IMR-90 (cell line): Measurements from ENCODE around the gene COLEC11. TPM values are rescaled to one million over a fixed set of nuclear protein-coding genes. Genes with fewer than 3 reads are reported as not detected.

Experiments used
- ATAC-seq: fragments of 200-7000 bp; cut with Tn5 transposase; 2 replicates; pipeline ENCODE4 v1.9.1; 2020; ENCODE audit warnings: low read depth, mild to moderate bottlenecking, moderate library complexity
- BruUV-seq: library from RNA; stranded (reverse); fragments of 400-500 nt; replicated peaks from 2 replicates; lab custom pipeline; 2021; lab: Mats Ljungman, UMichigan
- CTCF ChIA-PET: fragments of 300-600 bp; formaldehyde crosslinking; extraction: SDS; loops from one replicate; lab custom pipeline; 2021; ENCODE audit warnings: antibody characterized with exemption; lab: Yijun Ruan, JAX
- POLR2A ChIA-PET: fragments of 300-600 bp; sonication (Branson Sonifier 250); formaldehyde crosslinking; loops from one replicate; lab custom pipeline; 2022; ENCODE audit warnings: antibody characterized with exemption; ENCODE audit not compliant: unreplicated experiment; lab: Charles Lee
- DNase-seq: peaks from one replicate; pipeline ENCODE4 v3.0.0; 2013
- H2AFZ ChIP-seq: replicated peaks from 2 replicates; pipeline ENCODE3; 2013; ENCODE audit warnings: low read length, mild to moderate bottlenecking; ENCODE audit not compliant: poor library complexity
- H2AK5ac ChIP-seq: 2 replicates; pipeline ENCODE4 v1.6.1; 2013; ENCODE audit warnings: low read depth, low read length, inconsistent platforms
- H2AK9ac ChIP-seq: replicated peaks from 2 replicates; pipeline ENCODE3; 2013; ENCODE audit warnings: mild to moderate bottlenecking, low read depth, low read length, moderate library complexity; ENCODE audit not compliant: poor library complexity
- H2BK120ac ChIP-seq: 2 replicates; pipeline ENCODE4 v1.6.1; 2013; ENCODE audit warnings: low read depth, low read length, inconsistent platforms
- H2BK15ac ChIP-seq: 3 replicates; pipeline ENCODE4 v1.6.1; 2013; ENCODE audit warnings: low read depth, low read length, inconsistent platforms
- H2BK20ac ChIP-seq: 2 replicates; pipeline ENCODE4 v1.6.1; 2013; ENCODE audit warnings: low read depth, mild to moderate bottlenecking, inconsistent platforms, low read length, moderate library complexity
- H2BK5ac ChIP-seq: 2 replicates; pipeline ENCODE4 v1.6.1; 2013; ENCODE audit warnings: mild to moderate bottlenecking, low read depth, low read length, inconsistent platforms; ENCODE audit not compliant: poor library complexity, severe bottlenecking
- H3K14ac ChIP-seq: replicated peaks from 2 replicates; pipeline ENCODE4 v1.6.1; 2013; ENCODE audit warnings: low read depth, low read length, inconsistent platforms
- H3K18ac ChIP-seq: 2 replicates; pipeline ENCODE4 v1.6.1; 2013; ENCODE audit warnings: low read depth, low read length, control low read depth
- H3K23ac ChIP-seq: 2 replicates; pipeline ENCODE4 v1.6.1; 2013; ENCODE audit warnings: low read depth, low read length, inconsistent platforms
- H3K27ac ChIP-seq: 2 replicates; pipeline ENCODE4 v1.5.1; 2013; ENCODE audit warnings: mild to moderate bottlenecking, control low read depth, low read length; ENCODE audit not compliant: insufficient read depth
- H3K27me3 ChIP-seq: 2 replicates; pipeline ENCODE4 v1.6.1; 2013; ENCODE audit warnings: low read length; ENCODE audit not compliant: control insufficient read depth, insufficient read depth
- H3K36me3 ChIP-seq: 2 replicates; pipeline ENCODE4 v1.6.1; 2013; ENCODE audit warnings: low read length, mixed read lengths; ENCODE audit not compliant: control insufficient read depth, insufficient read depth
- H3K4ac ChIP-seq: 2 replicates; pipeline ENCODE4 v1.6.1; 2013; ENCODE audit warnings: low read depth, low read length, inconsistent platforms
- H3K4me1 ChIP-seq: 2 replicates; pipeline ENCODE4 v1.6.1; 2013; ENCODE audit warnings: low read length, mixed read lengths; ENCODE audit not compliant: control insufficient read depth, insufficient read depth
- H3K4me2 ChIP-seq: 2 replicates; pipeline ENCODE4 v1.6.1; 2013; ENCODE audit warnings: low read depth, mild to moderate bottlenecking, control low read depth, low read length, moderate library complexity
- H3K4me3 ChIP-seq: 2 replicates; pipeline ENCODE4 v1.5.1; 2013; ENCODE audit warnings: low read depth, mild to moderate bottlenecking, control low read depth, low read length, moderate library complexity; ENCODE audit not compliant: insufficient read depth
- H3K56ac ChIP-seq: 2 replicates; pipeline ENCODE4 v1.6.1; 2013; ENCODE audit warnings: low read length, inconsistent platforms; ENCODE audit not compliant: insufficient read depth; ENCODE audit errors: extremely low read depth
- H3K79me1 ChIP-seq, 2 experiments: 2 replicates each; pipeline ENCODE4 v1.6.1; 2013; ENCODE audit warnings: low read length in 2 of 2, inconsistent platforms in 1 of 2, low read depth in 1 of 2
- H3K9ac ChIP-seq: 2 replicates; pipeline ENCODE4 v1.6.1; 2013; ENCODE audit warnings: low read depth, low read length, control low read depth
- H3K9me1 ChIP-seq: 2 replicates; pipeline ENCODE4 v1.6.1; 2013; ENCODE audit warnings: low read length, inconsistent platforms; ENCODE audit not compliant: insufficient read depth
- H3K9me3 ChIP-seq: 2 replicates; pipeline ENCODE4 v1.6.1; 2013; ENCODE audit warnings: low read length; ENCODE audit not compliant: control insufficient read depth, insufficient read depth
- H4K20me1 ChIP-seq: 2 replicates; pipeline ENCODE4 v1.6.1; 2013; ENCODE audit warnings: low read length, inconsistent platforms; ENCODE audit not compliant: insufficient read depth
- H4K5ac ChIP-seq: 2 replicates; pipeline ENCODE4 v1.6.1; 2013; ENCODE audit warnings: mild to moderate bottlenecking, low read depth, low read length, control low read depth
- H4K8ac ChIP-seq, 2 experiments: 2 replicates each; pipeline ENCODE4 v1.6.1; 2013; ENCODE audit warnings: low read depth in 2 of 2, low read length in 2 of 2, control low read depth in 1 of 2, inconsistent platforms in 1 of 2
- H4K91ac ChIP-seq: 2 replicates; pipeline ENCODE4 v1.6.1; 2013; ENCODE audit warnings: low read depth, low read length, inconsistent platforms; ENCODE audit not compliant: insufficient read depth
- BHLHE40 ChIP-seq: fragments of 150-350 bp; IDR thresholded peaks from 2 replicates; pipeline ENCODE4 v1.6.1; 2016; ENCODE audit warnings: mild to moderate bottlenecking, low read depth, low read length
- CEBPB ChIP-seq: IDR thresholded peaks from 2 replicates; pipeline ENCODE4 v1.6.1; 2012; ENCODE audit warnings: low read depth, low read length, improper control_type of control experiment
- CHD1 ChIP-seq: IDR thresholded peaks from 2 replicates; pipeline ENCODE4 v1.6.1; 2012; ENCODE audit warnings: low read depth, low read length, improper control_type of control experiment
- CTCF ChIP-seq: conservative IDR thresholded peaks from 2 replicates; pipeline ENCODE4 v1.5.1; 2012; ENCODE audit warnings: mild to moderate bottlenecking, low read depth, low read length, improper control_type of control experiment
- ELK1 ChIP-seq: fragments of 150-350 bp; IDR thresholded peaks from 2 replicates; pipeline ENCODE4 v1.6.1; 2016; ENCODE audit warnings: low read depth, mild to moderate bottlenecking, low read length, moderate library complexity, borderline replicate concordance
- FOS ChIP-seq: fragments of 150-350 bp; IDR thresholded peaks from 2 replicates; pipeline ENCODE4 v1.6.1; 2016; ENCODE audit warnings: low read depth, low read length
- MAFK ChIP-seq: IDR thresholded peaks from 2 replicates; pipeline ENCODE4 v1.6.1; 2012; ENCODE audit warnings: low read depth, low read length, improper control_type of control experiment
- MAZ ChIP-seq: IDR thresholded peaks from 2 replicates; pipeline ENCODE4 v1.6.1; 2012; ENCODE audit warnings: low read depth, mild to moderate bottlenecking, low read length, improper control_type of control experiment, moderate library complexity, borderline replicate concordance
- MXI1 ChIP-seq: IDR thresholded peaks from 2 replicates; pipeline ENCODE4 v1.6.1; 2012; ENCODE audit warnings: low read depth, mild to moderate bottlenecking, low read length, moderate library complexity, borderline replicate concordance
- NFE2L2 ChIP-seq: fragments of 150-350 bp; IDR thresholded peaks from 2 replicates; pipeline ENCODE4 v1.6.1; 2016; ENCODE audit warnings: low read depth, mild to moderate bottlenecking, low read length
- POLR2A ChIP-seq: IDR thresholded peaks from 2 replicates; pipeline ENCODE4 v1.6.1; 2012; ENCODE audit warnings: mild to moderate bottlenecking, low read depth, low read length
- RAD21 ChIP-seq: IDR thresholded peaks from 2 replicates; pipeline ENCODE4 v1.6.1; 2012; ENCODE audit warnings: low read length, improper control_type of control experiment
- RCOR1 ChIP-seq: IDR thresholded peaks from 2 replicates; pipeline ENCODE4 v1.6.1; 2012; ENCODE audit warnings: mild to moderate bottlenecking, low read length, improper control_type of control experiment; ENCODE audit not compliant: insufficient replicate concordance
- RFX5 ChIP-seq: IDR thresholded peaks from 2 replicates; pipeline ENCODE4 v1.8.0; 2012; ENCODE audit warnings: low read depth, mild to moderate bottlenecking, low read length, moderate library complexity
- SMC3 ChIP-seq: fragments of 150-350 bp; IDR thresholded peaks from 2 replicates; pipeline ENCODE4 v1.6.1; 2016; ENCODE audit warnings: low read depth, mild to moderate bottlenecking, antibody characterized with exemption, low read length, moderate library complexity
- USF2 ChIP-seq: fragments of 150-350 bp; IDR thresholded peaks from 2 replicates; pipeline ENCODE4 v1.6.1; 2017; ENCODE audit warnings: mild to moderate bottlenecking, antibody characterized with exemption, low read length, low read depth
- WGBS, 2 experiments: methylation state at CpG; one replicate each; pipeline versions ENCODE4 v1.1.5 to v1.1.7; 2013; ENCODE audit warnings: missing lambda C conversion rate in 2 of 2; ENCODE audit not compliant: insufficient read length in 1 of 2; ENCODE audit errors: extremely low coverage in 2 of 2; 5-methylcytosine and 5-hydroxymethylcytosine counted together
- dilution Hi-C: fragments of 300-500 bp; cut with HindIII; formaldehyde crosslinking; loops from one replicate; pipeline ENCODE4 v1.14.3; 2018; ENCODE audit warnings: low sequenced_read_pairs; ENCODE audit not compliant: unreplicated experiment
- in situ Hi-C: fragments of 300-500 bp; cut with MboI; formaldehyde crosslinking; loops from 3 replicates; pipeline ENCODE4 v1.14.3; 2019; ENCODE audit warnings: low sequenced_read_pairs, inconsistent platforms, mixed read lengths
- intact Hi-C: fragments of 100-400 bp; cut with micrococcal nuclease; formaldehyde crosslinking; loops from 2 replicates; pipeline ENCODE4 v1.10.0; 2022
- polyA plus RNA-seq, 3 experiments: library from polyadenylated mRNA; depleted of rRNA; stranded (reverse); fragments of >200 nt; gene quantifications; 2 replicates each; pipeline ENCODE4 v1.2.3, GENCODE V29; 2012; ENCODE audit warnings: low replicate concordance in 1 of 3
- total RNA-seq: library from RNA; depleted of rRNA; stranded (reverse); fragments of >200 nt; gene quantifications from 2 replicates; pipeline ENCODE4 v1.2.3, GENCODE V29; 2012

Gene COLEC11
- total and polyA plus RNA-seq, 2 of the 4 experiments (the other 2 are of a cell fraction): under 0.01 to 0.24 TPM

- Histone ChIP-seq H3K27me3 (peaks cover 2% of the 10 kb centered on the region; the same call in 1 of the 2 replicates), H3K4me3 (no peak overlapping the region), H3K79me1 (no peaks in the 10 kb centered on the region; a peak in 1 of 4 replicates), H4K8ac (no peak overlapping the region), H3K56ac (no peak overlapping the region), H2BK15ac (no peak overlapping the region), H4K5ac (no peak overlapping the region), H3K4ac (no peak overlapping the region), H3K4me2 (no peak overlapping the region), H3K4me1 (peaks cover 9% of the 10 kb centered on the region; the same call in 1 of the 2 replicates), H2BK20ac (no peak overlapping the region), H4K91ac (no peak overlapping the region), H3K23ac (no peak overlapping the region), H2AK9ac (no peak overlapping the region), H3K36me3 (no peaks in the 10 kb centered on the region), H3K18ac (no peak overlapping the region), H2AK5ac (no peak overlapping the region), H3K27ac (no peak overlapping the region), H2BK120ac (no peak overlapping the region), H2BK5ac (no peak overlapping the region), H3K14ac (no peak overlapping the region), H3K9ac (no peak overlapping the region), H3K9me3 (no peaks in the 10 kb centered on the region), H4K20me1 (no peaks in the 10 kb centered on the region), H3K9me1 (peaks cover 10% of the 10 kb centered on the region), H2AFZ (no peak overlapping the region)
- DNase-seq: no peak
- dilution Hi-C loops (no loop called here), in situ Hi-C loops (no loop called here), intact Hi-C loops (loop anchor here (5.0 kb wide), 1 partner anchor 34 kb away; the partner anchor contains the start of gene COLEC11)
- POLR2A ChIA-PET: no interaction called here
- TF ChIP-seq CEBPB (no peak), CTCF (no peak), RAD21 (no peak), CHD1 (no peak), POLR2A (no peak), FOS (no peak), USF2 (no peak), ELK1 (no peak), RCOR1 (no peak), SMC3 (no peak), MXI1 (no peak), MAZ (no peak), BHLHE40 (no peak), RFX5 (no peak), NFE2L2 (no peak), MAFK (no peak)
- WGBS, 2 experiments: no CpG with 5 or more reads among the region's 15 CpGs
- CTCF ChIA-PET: no interaction called here
- BruUV-seq: no TSS peak
- no peak for ATAC-seq
These were observed 36.4 kb downstream of the COLEC11 start for GRCh38 chr2:3631161-3631850.
